GM18508 (cell line): Measurements from ENCODE around the gene AMBP.
"Not testable (repeated sequence)": the region's sequence is repeated elsewhere in the genome, so short reads cannot be mapped to it uniquely, and the experiment has no call there.

Source experiments
- ATAC-seq: cut with Tn5 transposase; IDR thresholded peaks from one replicate; pipeline ENCODE4 v1.9.1; 2021; ENCODE audit warnings: moderate number of reproducible peaks; ENCODE audit not compliant: insufficient read depth, unreplicated experiment

AMBP gene

DNA sequence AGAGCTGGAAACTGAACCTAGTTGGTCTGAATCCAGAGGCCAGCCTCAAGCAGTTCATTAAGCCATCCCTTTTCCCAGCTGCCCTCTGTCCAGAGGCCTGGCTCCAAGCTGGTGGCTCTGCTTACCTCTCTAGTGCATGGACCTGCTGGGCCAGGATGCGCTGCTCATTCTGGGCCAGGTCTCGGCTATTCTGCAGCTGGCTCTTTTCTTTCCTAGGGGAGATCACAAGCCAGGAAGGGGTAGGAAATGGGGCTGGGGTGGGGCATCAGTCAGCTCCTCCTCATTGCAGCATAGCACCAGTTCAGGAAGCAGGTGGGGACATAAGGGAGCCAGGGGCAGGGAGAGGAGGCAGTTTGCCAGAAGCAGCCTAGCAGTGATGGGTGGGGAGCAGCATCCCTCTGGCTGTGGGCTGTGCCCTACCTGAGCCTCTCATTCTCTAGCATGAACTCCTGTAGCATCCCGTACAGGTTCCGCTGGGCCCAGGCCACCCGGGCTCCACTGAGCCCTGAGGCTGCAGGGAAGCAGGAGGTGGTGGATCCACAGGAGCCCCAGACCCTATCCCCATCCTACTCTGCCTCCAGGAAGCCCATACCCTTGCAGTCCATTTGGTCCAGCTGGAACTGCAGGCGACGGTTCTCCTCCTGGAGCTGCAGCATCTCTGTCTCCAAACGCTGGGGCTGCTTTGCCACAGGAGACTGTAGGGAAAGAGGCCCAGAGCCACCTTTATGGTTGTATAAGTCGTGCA is 15.8 kb upstream of the AMBP start:
- ATAC-seq: no peak

DNA sequence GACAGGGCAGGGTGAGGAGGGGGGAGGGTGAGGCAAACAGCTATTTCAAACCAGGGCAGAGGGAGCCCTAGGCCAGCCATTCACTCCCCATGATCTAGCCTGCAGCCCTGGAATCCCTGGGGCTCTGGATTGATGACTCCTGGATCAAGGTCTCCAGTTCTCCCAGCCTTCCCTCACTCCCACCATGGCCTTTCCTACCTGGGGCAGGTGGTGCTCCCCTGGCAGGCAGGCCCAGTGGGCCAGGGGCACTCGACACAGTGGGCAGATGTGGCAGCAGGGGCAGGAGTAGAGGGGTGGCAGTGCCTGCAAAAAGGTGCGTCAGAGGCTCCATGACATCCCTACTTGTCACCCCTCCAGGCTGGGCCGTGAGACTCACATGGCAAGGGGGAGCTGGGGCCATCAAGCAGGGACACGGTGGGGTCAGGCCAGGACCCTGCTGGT is 15.0 kb upstream of the AMBP start:
- ATAC-seq: no peak

DNA sequence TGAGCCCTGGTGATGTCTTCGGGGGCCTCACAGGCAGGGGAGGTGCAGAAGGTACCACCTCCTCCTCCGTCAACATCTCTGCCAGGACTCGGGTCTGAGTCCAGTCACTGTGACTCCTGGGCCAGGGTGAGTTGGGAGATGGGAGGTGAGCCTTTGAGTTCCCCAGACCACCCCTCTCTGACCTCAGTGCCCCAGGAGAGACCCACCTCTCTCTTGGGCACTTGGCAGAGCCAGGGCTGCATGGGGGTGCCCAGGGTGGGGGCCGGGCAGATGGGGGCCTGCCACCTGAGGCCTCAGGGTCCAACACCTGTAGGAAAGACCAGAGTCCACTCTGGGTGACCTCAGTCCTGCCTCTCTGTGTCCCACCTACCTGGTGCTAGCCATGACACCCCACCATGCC is 14.2 kb upstream of the AMBP start:
- ATAC-seq: no peak

DNA sequence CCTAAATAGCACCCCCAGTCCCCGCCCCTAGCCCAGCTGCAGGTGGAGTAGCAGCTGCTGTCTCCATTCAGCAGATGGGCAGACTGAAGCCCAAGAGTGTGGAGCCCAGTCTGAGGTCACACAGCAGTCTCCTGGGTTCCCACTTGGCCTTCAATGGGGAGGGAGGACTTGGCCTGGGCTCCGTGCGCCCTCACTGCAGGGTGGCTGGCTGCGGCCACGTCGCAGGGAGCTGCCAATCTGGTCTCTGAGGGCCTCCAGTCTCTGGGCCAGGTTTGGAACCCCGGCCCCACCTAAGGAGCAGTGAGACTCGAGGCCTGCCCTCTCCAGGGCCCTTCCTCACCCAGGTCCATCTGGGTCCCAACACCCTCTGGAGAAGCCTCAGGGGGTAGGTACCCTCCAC is 13.6 kb upstream of the AMBP start:
- ATAC-seq: no peak

DNA sequence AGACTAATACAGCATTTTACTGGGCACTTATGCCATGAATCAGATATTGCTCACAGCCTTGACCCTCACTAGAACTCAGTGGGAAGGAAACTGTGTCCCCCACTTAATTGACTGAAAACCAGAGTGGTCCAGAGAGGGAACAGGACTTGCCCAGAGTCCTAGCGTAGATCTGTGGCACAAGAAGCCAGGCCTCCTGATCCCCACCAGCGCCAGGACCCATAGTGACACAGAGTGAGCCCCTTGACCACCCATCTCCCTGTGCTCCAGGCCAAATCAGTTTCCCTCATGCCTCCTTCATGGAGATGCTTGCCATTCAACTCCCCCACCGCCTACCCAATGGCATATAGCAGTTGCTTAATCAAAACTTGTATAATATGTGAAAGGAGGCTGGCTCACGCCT is 12.7 kb upstream of the AMBP start:
- ATAC-seq: no peak

- no peak for ATAC-seq
These were observed 11.2 kb upstream of the AMBP start for GRCh38 chr9:114089206-114089840.

GRCh38 chr9:114088571-114089170 is 10.6 kb upstream of the AMBP start:
- no peak for ATAC-seq

DNA sequence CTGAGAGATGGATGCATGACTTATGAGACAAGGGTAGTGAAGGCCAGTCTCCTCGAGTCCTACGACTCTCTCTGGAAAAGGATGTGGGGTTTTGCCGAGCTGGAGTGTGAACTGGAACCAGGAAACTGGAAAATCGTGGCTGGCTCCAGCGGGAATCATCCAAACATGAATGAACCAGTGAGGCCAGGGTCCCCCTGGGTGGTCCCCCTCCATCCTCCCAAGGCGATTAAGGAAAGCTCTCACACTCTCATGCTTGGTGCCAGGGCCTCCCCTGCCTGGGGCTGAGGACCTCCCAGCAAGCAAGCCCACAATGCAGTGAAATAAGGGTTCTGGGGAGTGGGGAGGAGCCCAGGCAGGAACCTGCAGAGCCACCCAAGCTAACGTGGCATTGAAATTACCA is 9.6 kb upstream of the AMBP start:
- ATAC-seq: no peak

DNA sequence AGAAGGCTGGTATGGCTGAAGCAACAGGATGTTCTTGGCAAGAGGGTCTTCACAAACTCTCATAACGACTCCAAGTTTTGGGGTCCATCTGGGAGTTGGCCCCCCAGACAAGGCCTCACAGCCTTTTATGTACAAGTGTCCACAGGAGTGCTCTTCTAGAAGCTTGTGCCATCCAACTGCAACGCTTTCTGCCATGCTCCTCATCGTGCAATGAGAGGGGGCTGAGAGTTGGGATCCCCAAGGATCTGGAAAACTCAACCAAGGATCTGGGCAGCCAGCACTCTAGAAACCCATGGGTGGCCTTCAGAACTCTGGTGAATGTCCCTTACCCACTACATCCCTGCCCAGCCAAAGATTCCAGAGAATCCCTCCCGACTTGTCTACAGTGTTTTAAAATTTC is 8.5 kb upstream of the AMBP start:
- no peak for ATAC-seq

DNA sequence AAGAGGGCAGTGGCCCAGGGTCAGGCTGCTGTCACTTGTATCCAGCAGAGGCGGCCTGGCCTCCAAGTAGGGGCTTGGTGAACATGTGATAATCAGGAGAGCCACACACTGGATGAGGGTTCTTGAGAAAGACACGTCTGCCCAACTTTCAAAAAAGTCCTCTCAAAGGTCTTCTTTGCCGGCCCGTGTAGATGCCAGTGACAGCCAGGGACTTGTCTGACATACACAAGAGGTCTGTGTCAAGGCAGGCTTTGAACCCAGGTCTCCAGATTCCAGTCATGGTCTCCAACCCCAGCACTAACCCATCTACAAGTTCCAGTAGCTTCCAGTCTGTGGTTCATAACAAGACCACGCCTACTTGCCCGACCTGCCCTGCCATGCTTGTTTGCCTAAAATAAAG is 7.9 kb upstream of the AMBP start:
- ATAC-seq: no peak

DNA sequence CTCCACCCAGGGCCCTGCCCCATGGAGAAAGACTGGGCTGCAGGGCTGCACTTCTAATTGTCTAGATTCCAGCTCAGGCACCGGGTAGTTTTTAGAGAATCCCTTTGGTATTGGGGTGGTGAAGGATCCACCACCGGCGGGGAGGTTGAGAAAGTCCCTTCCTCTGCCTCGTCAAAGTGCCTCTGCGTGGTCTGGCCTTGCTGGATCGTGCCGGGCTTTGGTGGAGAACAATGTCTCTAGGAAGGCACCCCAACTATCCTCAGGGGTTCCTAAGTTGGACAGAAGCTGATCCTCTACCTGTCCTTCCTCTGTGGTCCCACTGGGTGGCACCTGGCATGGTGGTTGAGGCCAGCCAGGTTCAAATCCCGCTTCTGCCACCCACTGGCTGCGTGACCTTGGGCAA is 7.3 kb upstream of the AMBP start:
- no peak for ATAC-seq

- ATAC-seq: no peak
These were observed 6.4 kb upstream of the AMBP start for GRCh38 chr9:114084282-114085073.

- ATAC-seq: no peak
These were observed 5.6 kb upstream of the AMBP start for GRCh38 chr9:114083666-114084065.

GRCh38 chr9:114082763-114083412 is 4.8 kb upstream of the AMBP start:
- ATAC-seq: not testable (repeated sequence)

GRCh38 chr9:114082017-114082762 is 4.1 kb upstream of the AMBP start:
- ATAC-seq: peak; percentile 77

GRCh38 chr9:114081441-114082016 is 3.4 kb upstream of the AMBP start:
- ATAC-seq: no peak

- ATAC-seq: no peak
These were observed 2.8 kb upstream of the AMBP start for GRCh38 chr9:114080773-114081440.

DNA sequence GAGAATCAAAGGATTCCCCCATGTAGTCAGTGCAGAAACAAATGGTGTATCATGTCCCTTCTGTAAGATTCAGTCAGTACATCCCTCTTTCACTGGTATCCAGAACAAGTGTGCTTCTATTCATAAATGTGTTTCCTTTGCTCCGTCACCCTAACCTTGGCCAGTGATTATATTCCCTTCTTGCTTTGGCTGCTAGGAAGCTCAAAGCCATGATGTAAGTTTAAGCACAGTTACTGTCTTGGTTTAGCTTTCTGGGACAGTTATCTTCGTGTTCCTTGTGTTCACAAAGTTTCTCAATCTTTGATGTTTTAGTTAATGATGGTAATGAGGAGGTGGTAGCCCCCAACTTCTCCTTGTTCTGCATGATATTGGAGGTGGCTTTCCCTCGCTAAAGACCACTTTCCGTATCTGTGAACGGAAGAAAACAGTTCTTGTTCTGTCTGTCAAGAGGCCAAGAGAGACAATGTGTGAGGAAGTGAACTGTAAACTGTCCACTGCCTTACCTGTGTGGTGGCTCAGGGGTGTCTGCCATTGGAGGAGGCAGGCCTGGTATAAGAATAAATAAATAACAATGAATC is 2.2 kb upstream of the AMBP start:
- no peak for ATAC-seq

- no peak for ATAC-seq
These were observed 669 bp upstream of the AMBP start for GRCh38 chr9:114078781-114079156.
